ENCODE data around the gene TCF4. TPM values are rescaled to one million over a fixed set of nuclear protein-coding genes. Genes with fewer than 3 reads are reported as not detected.
A peak's percentile ranks its signal among the peaks of the same experiment; 100 is the strongest.

Gene TCF4
- total RNA-seq, 6 experiments from 2014 or later, result 50.4 to 71.1 (median 59.0) TPM

- H3K4me1 Mint-ChIP-seq (ENCODE audit: low read depth), result peaks cover 65% of the 10 kb centered on the region
- no peak for DNase-seq
- no peak overlapping the region for H3K27ac Mint-ChIP-seq
- no peak for TF ChIP-seq CTCF (IDR thresholded peaks at IDR 0.05)
- H3K9me3 Mint-ChIP-seq, result no peaks in the 10 kb centered on the region
- H3K27me3 Mint-ChIP-seq (ENCODE audit: insufficient read depth), result no peaks in the 10 kb centered on the region; the same call in 1 of the 2 replicates
- H3K36me3 Mint-ChIP-seq (ENCODE audit: low read depth), result no peaks in the 10 kb centered on the region; the same call in 1 of the 2 replicates
- H3K4me3 Mint-ChIP-seq, result no peak overlapping the region
Observed at GRCh38 chr18:55284614-55285013, 303.4 kb downstream of the TCF4 start.

- Mint-ChIP-seq H3K36me3 (ENCODE audit: low read depth) (peaks cover 8% of the 10 kb centered on the region; the same call in 1 of the 2 replicates), H3K27me3 (ENCODE audit: insufficient read depth) (no peaks in the 10 kb centered on the region; the same call in 1 of the 2 replicates), H3K4me3 (no peak overlapping the region), H3K4me1 (ENCODE audit: low read depth) (peaks cover 58% of the 10 kb centered on the region), H3K9me3 (no peaks in the 10 kb centered on the region), H3K27ac (no peak overlapping the region)
- DNase-seq, result no peak
- no peak for TF ChIP-seq CTCF (IDR thresholded peaks at IDR 0.05)
Observed at GRCh38 chr18:55283309-55283708, 304.7 kb downstream of the TCF4 start.

- Mint-ChIP-seq H3K36me3 (ENCODE audit: low read depth) (peaks cover 16% of the 10 kb centered on the region), H3K9me3 (no peaks in the 10 kb centered on the region), H3K4me3 (no peak overlapping the region), H3K4me1 (ENCODE audit: low read depth) (peaks cover 41% of the 10 kb centered on the region), H3K27ac (peak overlapping the region; percentile 5; the same call in 1 of the 2 replicates), H3K27me3 (ENCODE audit: insufficient read depth) (no peaks in the 10 kb centered on the region; the same call in 1 of the 2 replicates)
- DNase-seq, result no peak
- no peak for TF ChIP-seq CTCF (IDR thresholded peaks at IDR 0.05)
Observed at GRCh38 chr18:55280503-55280902, 307.5 kb downstream of the TCF4 start.

- TF ChIP-seq CTCF (IDR thresholded peaks at IDR 0.05), result peak; percentile 75
- Mint-ChIP-seq H3K4me3 (peak overlapping the region; percentile 55), H3K27ac (peak overlapping the region; percentile 70), H3K4me1 (ENCODE audit: low read depth) (peaks cover 56% of the 10 kb centered on the region), H3K27me3 (ENCODE audit: insufficient read depth) (no peaks in the 10 kb centered on the region), H3K9me3 (no peaks in the 10 kb centered on the region), H3K36me3 (ENCODE audit: low read depth) (peaks cover 44% of the 10 kb centered on the region)
- DNase-seq, result peak; percentile 94
Observed at GRCh38 chr18:55275039-55275901, 312.7 kb downstream of the TCF4 start.

- peak overlapping the region; percentile 96 for H3K27ac Mint-ChIP-seq
- H3K36me3 Mint-ChIP-seq (ENCODE audit: low read depth), result peaks cover 58% of the 10 kb centered on the region
- peak overlapping the region; percentile 62 for H3K4me3 Mint-ChIP-seq
- H3K4me1 Mint-ChIP-seq (ENCODE audit: low read depth), result peaks cover 77% of the 10 kb centered on the region
- TF ChIP-seq CTCF (IDR thresholded peaks at IDR 0.05), result no peak
- DNase-seq, result peak; percentile 75
- no peaks in the 10 kb centered on the region for H3K27me3 Mint-ChIP-seq (ENCODE audit: insufficient read depth)
- no peaks in the 10 kb centered on the region for H3K9me3 Mint-ChIP-seq
Observed at GRCh38 chr18:55272510-55273243, 315.3 kb downstream of the TCF4 start.

Measured in HFFc6 (cell line).